Lower leg skin (tissue), 4 donors: ENCODE data around the gene RTL10. TPM values are rescaled to one million over a fixed set of nuclear protein-coding genes. Genes with fewer than 3 reads are reported as not detected.

Source experiments
- DNase-seq, 2 donors: peaks; one replicate each; pipeline ENCODE4 v3.0.0-alpha.2; 2019; ENCODE audit warnings: low spot score in 2 of 2
- H3K4me3 ChIP-seq: fragments of 200-600 bp; sonication (generic); 2 replicates; pipeline ENCODE4 v1.5.1; 2017; ENCODE audit warnings: mild to moderate bottlenecking, low read depth; ENCODE audit not compliant: poor library complexity, severe bottlenecking
- CTCF ChIP-seq, 3 donors: fragments of 450-650 bp; IDR thresholded peaks; one replicate each; pipeline ENCODE4 v1.5.1; 2016; ENCODE audit warnings: antibody characterized with exemption in 3 of 3, mild to moderate bottlenecking in 3 of 3, moderate library complexity in 2 of 3
- POLR2A ChIP-seq, 2 donors: fragments of 450-650 bp; IDR thresholded peaks; one replicate each; pipeline ENCODE4 v1.6.1; 2016 to 2017; ENCODE audit warnings: antibody characterized with exemption in 2 of 2, mild to moderate bottlenecking in 1 of 2, moderate library complexity in 1 of 2
- WGBS, 2 donors: methylation state at CpG; one replicate each; pipeline ENCODE4 v1.1.5; 2018; 5-methylcytosine and 5-hydroxymethylcytosine counted together
- intact Hi-C: fragments of 100-400 bp; cut with DNase I; formaldehyde crosslinking; loops from one replicate; pipeline ENCODE4 v1.15.0; 2023; ENCODE audit warnings: low total_unique reads
- total RNA-seq, 4 donors: library from RNA; depleted of rRNA; stranded (reverse); fragments of >200 nt; gene quantifications; one replicate each; pipeline ENCODE4 v1.1.0, GENCODE V29; 2016

The RTL10 gene
- total RNA-seq, 4 donors from 2014 or later: 24.5 to 28.0 (median 27.1) TPM

- DNase-seq: peak; percentile 27 to 78
Observed at GRCh38 chr22:19823902-19824211, 30.8 kb downstream of the RTL10 start.

GRCh38 chr22:19823191-19823901 lies 31.3 kb downstream of the RTL10 start:
- WGBS, 2 donors: 70% methylated on average over 11 of the region's 11 CpGs
- peak in 1 of 2 donors; percentile 64 for DNase-seq
- H3K4me3 ChIP-seq: no peak overlapping the region
- intact Hi-C loops: no loop called here
- TF ChIP-seq CTCF (IDR thresholded peaks at IDR 0.05): no peak
- TF ChIP-seq POLR2A (IDR thresholded peaks at IDR 0.05): no peak

More at GRCh38 chr22:19823902-19824211, 30.8 kb downstream of the RTL10 start:
- no peak for TF ChIP-seq POLR2A (IDR thresholded peaks at IDR 0.05)
- no peak for TF ChIP-seq CTCF (IDR thresholded peaks at IDR 0.05)
- 40 to 71% methylated on average over 9 of the region's 9 CpGs for WGBS, 2 donors
- intact Hi-C loops: no loop called here
- no peak overlapping the region for H3K4me3 ChIP-seq

GRCh38 chr22:19822301-19823117 lies 32.2 kb downstream of the RTL10 start:
- intact Hi-C loops: no loop called here
- H3K4me3 ChIP-seq: no peak overlapping the region
- DNase-seq: peak in 1 of 2 donors; percentile 82
- 89 to 91% methylated on average over 16 to 17 of the region's 18 CpGs for WGBS, 2 donors
- no peak for TF ChIP-seq CTCF (IDR thresholded peaks at IDR 0.05)
- no peak for TF ChIP-seq POLR2A (IDR thresholded peaks at IDR 0.05)

GRCh38 chr22:19821523-19822300 lies 33.0 kb downstream of the RTL10 start:
- peak in 1 of 2 donors; percentile 78 for DNase-seq
- no peak overlapping the region for H3K4me3 ChIP-seq
- TF ChIP-seq CTCF (IDR thresholded peaks at IDR 0.05): no peak
- WGBS, 2 donors: 88 to 96% methylated on average over 15 to 17 of the region's 20 CpGs
- intact Hi-C loops: no loop called here

GRCh38 chr22:19820880-19821522 lies 33.7 kb downstream of the RTL10 start:
- intact Hi-C loops: no loop called here
- DNase-seq: peak in 1 of 2 donors; percentile 78
- TF ChIP-seq CTCF (IDR thresholded peaks at IDR 0.05) (no peak), POLR2A (IDR thresholded peaks at IDR 0.05) (no peak)
- no peak overlapping the region for H3K4me3 ChIP-seq
- WGBS, 2 donors: 91 to 97% methylated on average over 14 to 15 of the region's 18 CpGs
